Hepatocyte (in vitro differentiated cells): Measurements from ENCODE around the gene SLC27A4. TPM values are rescaled to one million over a fixed set of nuclear protein-coding genes. Genes with fewer than 3 reads are reported as not detected.

Source experiments
- DNase-seq: peaks from one replicate; pipeline ENCODE4 v3.0.0-alpha.2; 2016; ENCODE audit warnings: low spot score
- H2AFZ ChIP-seq: fragments of 200-600 bp; sonication (generic); 2 replicates; pipeline ENCODE4 v1.6.0; 2016; ENCODE audit warnings: antibody characterized with exemption, mild to moderate bottlenecking
- H3K27ac ChIP-seq: fragments of 200-600 bp; sonication (generic); 2 replicates; pipeline ENCODE4 v1.5.1; 2016; ENCODE audit warnings: mild to moderate bottlenecking
- H3K27me3 ChIP-seq: fragments of 200-600 bp; sonication (generic); 2 replicates; pipeline ENCODE4 v1.6.1; 2016
- H3K36me3 ChIP-seq: fragments of 200-600 bp; sonication (generic); replicated peaks from 2 replicates; pipeline ENCODE4 v1.5.1; 2016; ENCODE audit warnings: low read depth; ENCODE audit not compliant: insufficient read depth
- H3K4me1 ChIP-seq: fragments of 200-600 bp; sonication (generic); 2 replicates; pipeline ENCODE4 v1.5.1; 2016; ENCODE audit warnings: mild to moderate bottlenecking, moderate library complexity; ENCODE audit not compliant: insufficient read depth
- H3K4me2 ChIP-seq: fragments of 200-600 bp; sonication (generic); 2 replicates; pipeline ENCODE4 v1.6.0; 2016
- H3K4me3 ChIP-seq: fragments of 200-600 bp; sonication (generic); 2 replicates; pipeline ENCODE4 v1.5.1; 2016; ENCODE audit warnings: mild to moderate bottlenecking
- H3K79me2 ChIP-seq: fragments of 200-600 bp; sonication (generic); 2 replicates; pipeline ENCODE4 v1.6.0; 2017; ENCODE audit warnings: mild to moderate bottlenecking
- H3K9me2 ChIP-seq: fragments of 200-600 bp; sonication (generic); replicated peaks from 2 replicates; pipeline ENCODE4 v1.6.0; 2017; ENCODE audit warnings: mild to moderate bottlenecking; ENCODE audit not compliant: insufficient read depth
- H3K9me3 ChIP-seq: fragments of 200-600 bp; sonication (generic); 2 replicates; pipeline ENCODE4 v1.5.1; 2016; ENCODE audit warnings: low read depth, mild to moderate bottlenecking
- H4K20me1 ChIP-seq: fragments of 200-600 bp; sonication (generic); 2 replicates; pipeline ENCODE4 v1.6.0; 2016; ENCODE audit warnings: mild to moderate bottlenecking; ENCODE audit not compliant: insufficient read depth, poor library complexity, severe bottlenecking
- EZH2 ChIP-seq: fragments of 200-600 bp; sonication (generic); IDR thresholded peaks from 2 replicates; pipeline ENCODE4 v1.6.1; 2016; ENCODE audit warnings: antibody characterized with exemption, mild to moderate bottlenecking, borderline replicate concordance
- EZH2phosphoT487 ChIP-seq: fragments of 200-600 bp; sonication (generic); IDR thresholded peaks from one replicate; pipeline ENCODE4 v1.6.1; 2018; ENCODE audit warnings: antibody characterized with exemption, mild to moderate bottlenecking, low read depth, moderate library complexity; ENCODE audit not compliant: unreplicated experiment, severe bottlenecking
- WGBS: methylation state at CpG from one replicate; pipeline ENCODE4 v1.1.6; 2016; ENCODE audit warnings: low lambda C conversion rate; ENCODE audit errors: missing lambda C conversion rate; 5-methylcytosine and 5-hydroxymethylcytosine counted together
- polyA plus RNA-seq: library from polyadenylated mRNA; unstranded; fragments of >200 nt; fragmentation: Nextera tagmentation; extraction: Ambion mirVana; gene quantifications from 2 replicates; pipeline ENCODE4 v1.2.1, GENCODE V29; 2016
- total RNA-seq: library from RNA; depleted of rRNA; stranded (reverse); fragments of >200 nt; gene quantifications from 2 replicates; pipeline ENCODE4 v1.2.3, GENCODE V29; 2014
- TF ChIP-seq, protein P1 (sequence below): fragments of 200-600 bp; sonication (generic); IDR thresholded peaks from 2 replicates; pipeline ENCODE4 v1.5.1; 2016; ENCODE audit warnings: antibody characterized with exemption, mild to moderate bottlenecking; ENCODE audit not compliant: poor library complexity

The SLC27A4 gene
- total and polyA plus RNA-seq, 2 experiments from 2014 or later = 21.9 to 23.4 TPM

DNA sequence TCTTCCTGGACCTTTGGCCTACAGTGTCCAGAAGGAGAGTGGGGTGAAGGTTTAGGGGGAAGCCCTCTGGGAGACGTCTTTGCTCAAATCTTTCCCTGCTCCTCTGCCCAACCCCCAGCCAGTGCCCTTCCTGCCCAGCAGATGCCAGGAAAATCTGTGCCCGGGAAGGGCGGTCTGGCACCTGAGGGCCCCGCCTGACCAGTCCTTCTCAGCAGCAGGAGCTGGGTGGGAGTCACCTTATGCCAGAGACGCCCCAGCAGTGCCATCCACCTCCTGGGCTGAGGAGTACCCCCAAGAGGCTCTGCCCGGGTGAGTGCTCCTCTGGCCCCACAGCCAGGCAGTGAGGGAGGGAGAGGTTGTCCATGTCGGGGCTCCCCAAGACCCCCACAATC, 65.4 kb downstream of the SLC27A4 start:
- Histone ChIP-seq H3K79me2 (no peaks in the 10 kb centered on the region), H3K4me3 (no peak overlapping the region), H3K27ac (no peak overlapping the region), H2AFZ (no peak overlapping the region), H3K27me3 (peaks cover 19% of the 10 kb centered on the region), H3K4me2 (no peak overlapping the region), H4K20me1 (no peaks in the 10 kb centered on the region), H3K9me2 (no peaks in the 10 kb centered on the region), H3K9me3 (no peaks in the 10 kb centered on the region), H3K36me3 (no peaks in the 10 kb centered on the region), H3K4me1 (no peaks in the 10 kb centered on the region)
- 86% methylated on average over 6 of the region's 7 CpGs for whole genome bisulfite sequencing
- no peak for DNase-seq
- TF ChIP-seq EZH2 = no peak

DNA sequence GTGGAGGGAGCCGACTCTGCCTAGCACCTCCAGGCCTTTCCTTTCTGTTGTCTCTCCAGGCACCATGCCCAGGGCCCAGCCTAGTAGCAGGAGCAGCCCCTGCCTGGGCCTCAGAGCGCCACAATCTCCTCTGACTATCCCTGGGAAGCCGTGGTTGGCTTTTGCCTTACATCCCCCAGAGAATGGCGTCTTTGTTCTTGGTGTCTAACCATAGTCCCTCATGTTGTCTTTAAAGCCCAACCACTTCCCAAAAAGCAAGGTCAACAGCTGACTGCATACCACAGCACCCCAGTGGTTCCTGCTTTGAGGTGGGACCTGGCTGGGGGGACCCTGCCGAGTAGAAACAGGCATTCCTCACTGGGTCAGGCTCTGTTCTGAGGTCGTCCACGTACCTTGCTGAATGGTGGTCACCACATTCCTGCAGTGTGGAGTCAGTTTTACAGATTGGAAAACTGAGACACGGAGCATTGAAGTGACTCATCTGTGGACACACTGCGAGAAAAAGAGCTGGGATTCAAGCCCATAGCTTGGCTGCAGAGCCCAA, 66.6 kb downstream of the SLC27A4 start:
- 77% methylated on average over 9 of the region's 9 CpGs for WGBS
- Histone ChIP-seq H4K20me1 (no peaks in the 10 kb centered on the region), H3K27ac (no peak overlapping the region), H3K4me3 (no peak overlapping the region), H3K27me3 (peaks cover 19% of the 10 kb centered on the region), H2AFZ (no peak overlapping the region), H3K4me2 (no peak overlapping the region), H3K4me1 (no peaks in the 10 kb centered on the region), H3K9me3 (no peaks in the 10 kb centered on the region), H3K9me2 (no peaks in the 10 kb centered on the region), H3K36me3 (no peaks in the 10 kb centered on the region), H3K79me2 (no peaks in the 10 kb centered on the region)
- no peak for DNase-seq
- TF ChIP-seq, protein P1, sequence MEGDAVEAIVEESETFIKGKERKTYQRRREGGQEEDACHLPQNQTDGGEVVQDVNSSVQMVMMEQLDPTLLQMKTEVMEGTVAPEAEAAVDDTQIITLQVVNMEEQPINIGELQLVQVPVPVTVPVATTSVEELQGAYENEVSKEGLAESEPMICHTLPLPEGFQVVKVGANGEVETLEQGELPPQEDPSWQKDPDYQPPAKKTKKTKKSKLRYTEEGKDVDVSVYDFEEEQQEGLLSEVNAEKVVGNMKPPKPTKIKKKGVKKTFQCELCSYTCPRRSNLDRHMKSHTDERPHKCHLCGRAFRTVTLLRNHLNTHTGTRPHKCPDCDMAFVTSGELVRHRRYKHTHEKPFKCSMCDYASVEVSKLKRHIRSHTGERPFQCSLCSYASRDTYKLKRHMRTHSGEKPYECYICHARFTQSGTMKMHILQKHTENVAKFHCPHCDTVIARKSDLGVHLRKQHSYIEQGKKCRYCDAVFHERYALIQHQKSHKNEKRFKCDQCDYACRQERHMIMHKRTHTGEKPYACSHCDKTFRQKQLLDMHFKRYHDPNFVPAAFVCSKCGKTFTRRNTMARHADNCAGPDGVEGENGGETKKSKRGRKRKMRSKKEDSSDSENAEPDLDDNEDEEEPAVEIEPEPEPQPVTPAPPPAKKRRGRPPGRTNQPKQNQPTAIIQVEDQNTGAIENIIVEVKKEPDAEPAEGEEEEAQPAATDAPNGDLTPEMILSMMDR = no peak
- TF ChIP-seq EZH2 = no peak

DNA sequence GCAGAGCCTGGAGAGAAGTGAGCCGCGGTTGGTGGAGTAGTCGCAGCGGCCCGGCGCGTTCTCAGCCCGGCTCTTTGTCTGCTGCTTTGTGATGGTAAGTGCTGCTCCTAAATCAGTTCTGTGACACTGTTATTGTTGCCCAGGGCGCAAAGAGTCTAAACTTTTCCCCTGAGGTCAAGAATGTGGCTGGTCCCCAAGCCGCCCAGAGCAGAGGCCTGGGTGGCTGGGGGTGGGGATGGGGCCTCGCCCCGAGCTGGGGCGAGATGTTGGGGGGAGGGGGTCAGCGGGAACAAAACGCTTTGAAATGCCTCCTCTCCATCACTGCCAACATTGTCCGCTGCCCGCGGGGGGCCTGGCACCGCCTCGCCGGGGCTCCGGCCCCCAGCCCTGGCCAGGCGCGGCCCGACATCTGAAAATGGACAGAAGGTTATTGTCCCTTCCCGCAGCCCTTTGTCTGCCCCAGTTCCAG, 68.7 kb downstream of the SLC27A4 start:
- H3K9me3 ChIP-seq = no peaks in the 10 kb centered on the region
- H3K4me2 ChIP-seq = no peak overlapping the region
- H3K27me3 ChIP-seq = peaks cover 19% of the 10 kb centered on the region
- H3K9me2 ChIP-seq = no peaks in the 10 kb centered on the region
- H3K4me1 ChIP-seq = no peaks in the 10 kb centered on the region
- no peak overlapping the region for H2AFZ ChIP-seq
- no peak overlapping the region for H3K27ac ChIP-seq
- H3K79me2 ChIP-seq = no peaks in the 10 kb centered on the region
- no peak for TF ChIP-seq EZH2
- TF ChIP-seq EZH2phosphoT487 = no peak
- TF ChIP-seq, protein P1 = no peak
- no peak for DNase-seq
- H3K36me3 ChIP-seq = no peaks in the 10 kb centered on the region
- 32% methylated on average over 24 of the region's 26 CpGs for WGBS
- H3K4me3 ChIP-seq = no peak overlapping the region
- no peaks in the 10 kb centered on the region for H4K20me1 ChIP-seq

DNA sequence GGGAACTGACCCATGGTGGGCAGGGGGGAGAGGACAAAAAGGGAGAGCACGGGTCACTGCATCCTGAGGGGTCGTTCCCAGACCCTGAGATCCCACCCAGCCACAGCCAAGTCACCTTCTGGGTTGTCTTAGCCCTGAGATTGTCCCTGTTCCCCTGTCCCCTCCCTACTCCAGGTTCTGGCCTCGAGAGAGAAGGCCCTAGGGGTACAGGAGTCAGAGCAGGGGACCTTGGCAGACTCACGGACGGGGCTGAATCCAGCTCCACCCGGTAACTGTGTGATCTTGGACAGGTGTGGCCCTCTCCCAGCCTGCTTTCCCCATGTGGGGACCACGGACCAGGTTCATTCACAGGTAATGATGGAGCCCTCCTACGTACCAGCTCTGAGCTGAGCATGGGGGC, 69.1 kb downstream of the SLC27A4 start:
- H3K36me3 ChIP-seq = no peaks in the 10 kb centered on the region
- H3K4me1 ChIP-seq = no peaks in the 10 kb centered on the region
- no peak overlapping the region for H3K27ac ChIP-seq
- no peak overlapping the region for H3K4me2 ChIP-seq
- TF ChIP-seq EZH2 = no peak
- TF ChIP-seq, protein P1 = no peak
- no peak for TF ChIP-seq EZH2phosphoT487
- DNase-seq = no peak
- H2AFZ ChIP-seq = no peak overlapping the region
- H3K9me2 ChIP-seq = no peaks in the 10 kb centered on the region
- no peaks in the 10 kb centered on the region for H3K9me3 ChIP-seq
- no peaks in the 10 kb centered on the region for H3K79me2 ChIP-seq
- peaks cover 23% of the 10 kb centered on the region for H3K27me3 ChIP-seq
- no peak overlapping the region for H3K4me3 ChIP-seq
- 56% methylated on average over 7 of the region's 8 CpGs for WGBS
- no peaks in the 10 kb centered on the region for H4K20me1 ChIP-seq
